HEK293T (cell line): ENCODE results near the gene DCTPP1.

Source experiments
- ARNT ChIP-seq: fragments of 450-650 bp; IDR thresholded peaks from 2 replicates; pipeline ENCODE4 v1.6.1; 2017; ENCODE audit warnings: mild to moderate bottlenecking
- CTBP1 ChIP-seq: fragments of 450-650 bp; IDR thresholded peaks from 2 replicates; pipeline ENCODE4 v1.6.1; 2016; ENCODE audit warnings: borderline replicate concordance
- FOXA1 ChIP-seq: fragments of 450-650 bp; IDR thresholded peaks from 2 replicates; pipeline ENCODE4 v1.6.1; 2016; ENCODE audit warnings: mild to moderate bottlenecking
- FOXK2 ChIP-seq: fragments of 450-650 bp; IDR thresholded peaks from 2 replicates; pipeline ENCODE4 v1.6.1; 2016; ENCODE audit warnings: mild to moderate bottlenecking
- SP1 ChIP-seq: fragments of 450-650 bp; IDR thresholded peaks from 2 replicates; pipeline ENCODE4 v1.6.1; 2017
- ZNF384 ChIP-seq: fragments of 450-650 bp; IDR thresholded peaks from 2 replicates; pipeline ENCODE4 v1.6.1; 2016

GRCh38 chr16:30445408-30446202 is 15.8 kb upstream of the DCTPP1 start, which contains the start of gene SEPHS2:
- TF ChIP-seq SP1 (no peak), FOXK2 (no peak; the same call in 1 of the 2 replicates), ZNF384 (no peak), CTBP1 (no peak), FOXA1 (no peak), ARNT (no peak)
